Hematopoietic multipotent progenitor cell (in vitro differentiated cells): ENCODE measurements around the gene TPCN2. TPM values are rescaled to one million over a fixed set of nuclear protein-coding genes. Genes with fewer than 3 reads are reported as not detected.

Experiments used
- DNase-seq, 3 donors: peaks; one replicate each; pipeline ENCODE4 v3.0.0-alpha.2; 2011 to 2015; ENCODE audit warnings: low read depth in 2 of 3, low spot score in 2 of 3
- total RNA-seq: library from RNA; depleted of rRNA; stranded (reverse); fragments of >200 nt; gene quantifications from one replicate; pipeline ENCODE4 v1.2.3, GENCODE V29; 2012

The TPCN2 gene
- total RNA-seq, 1 donor = 32.6 TPM

GRCh38 chr11:69055598-69056516 is 7.1 kb downstream of the TPCN2 start:
- DNase-seq = peak in 2 of 3 donors; percentile 21 to 41

- no peak for DNase-seq
Measured at GRCh38 chr11:69057236-69057635, 8.5 kb downstream of the TPCN2 start.

GRCh38 chr11:69057801-69058200 is 9.1 kb downstream of the TPCN2 start:
- DNase-seq = no peak

- DNase-seq = no peak
Measured at GRCh38 chr11:69058511-69059270, 10.0 kb downstream of the TPCN2 start.

GRCh38 chr11:69059429-69059828 is 10.7 kb downstream of the TPCN2 start:
- DNase-seq = no peak

- DNase-seq = no peak
Measured at GRCh38 chr11:69059985-69060384, 11.3 kb downstream of the TPCN2 start.

- no peak for DNase-seq
Measured at GRCh38 chr11:69060806-69061712, 12.3 kb downstream of the TPCN2 start.

- DNase-seq = no peak
Measured at GRCh38 chr11:69061713-69062053, 13.0 kb downstream of the TPCN2 start.

GRCh38 chr11:69062169-69062855 is 13.6 kb downstream of the TPCN2 start:
- DNase-seq = no peak

- DNase-seq = no peak
Measured at GRCh38 chr11:69062873-69063651, 14.3 kb downstream of the TPCN2 start.

GRCh38 chr11:69063652-69064260 is 15.0 kb downstream of the TPCN2 start:
- DNase-seq = no peak

- DNase-seq = no peak
Measured at GRCh38 chr11:69064394-69064957, 15.7 kb downstream of the TPCN2 start.

GRCh38 chr11:69065147-69065710 is 16.5 kb downstream of the TPCN2 start:
- no peak for DNase-seq

- DNase-seq = no peak
Measured at GRCh38 chr11:69066122-69067112, 17.7 kb downstream of the TPCN2 start.

- no peak for DNase-seq
Measured at GRCh38 chr11:69067200-69067599, 18.5 kb downstream of the TPCN2 start.

- DNase-seq = no peak
Measured at GRCh38 chr11:69071086-69071800, 22.5 kb downstream of the TPCN2 start.

GRCh38 chr11:69071956-69072355 is 23.2 kb downstream of the TPCN2 start:
- no peak for DNase-seq
